ENCODE data around the gene AK8.

AK8 gene

DNA sequence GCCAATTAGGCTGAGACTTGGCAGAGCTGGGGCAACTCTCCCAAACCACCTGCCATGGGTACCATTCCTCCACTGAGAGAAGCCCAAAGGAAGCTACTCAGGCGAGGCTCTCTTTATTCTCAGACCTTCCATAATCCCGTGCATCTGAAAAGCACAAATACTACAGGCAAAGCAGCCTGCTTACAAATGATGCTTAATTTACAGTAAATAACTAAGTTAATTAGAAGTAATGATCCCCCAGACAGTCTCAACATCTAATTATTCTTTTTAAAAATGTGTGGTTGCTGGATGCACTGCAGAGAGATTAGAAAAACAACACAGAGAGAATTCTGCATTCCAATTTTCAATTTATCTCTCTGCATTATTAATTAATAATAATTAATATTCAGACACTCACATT, 53.1 kb downstream of the AK8 start:
- FAIRE-seq: no peak

DNA sequence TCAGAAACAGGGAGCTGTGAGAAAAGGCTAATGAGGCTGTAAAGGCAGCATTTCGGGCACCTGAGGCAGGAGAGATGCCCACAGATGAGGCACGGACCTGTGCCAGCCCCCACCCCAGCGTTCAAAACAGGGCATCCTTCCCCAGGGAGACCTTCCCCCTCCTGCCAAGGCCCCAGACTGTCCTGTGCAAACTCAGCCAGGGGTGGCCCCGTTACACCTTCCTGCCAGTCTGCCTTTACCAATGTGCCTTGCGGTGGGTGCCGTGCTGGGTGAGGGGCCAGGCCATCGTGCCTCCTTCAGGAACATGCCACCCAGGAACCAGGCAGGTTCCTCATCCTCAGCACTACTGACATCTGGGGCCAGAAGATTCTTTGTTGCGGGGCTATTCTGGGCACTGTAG, 53.9 kb downstream of the AK8 start:
- no peak for FAIRE-seq

DNA sequence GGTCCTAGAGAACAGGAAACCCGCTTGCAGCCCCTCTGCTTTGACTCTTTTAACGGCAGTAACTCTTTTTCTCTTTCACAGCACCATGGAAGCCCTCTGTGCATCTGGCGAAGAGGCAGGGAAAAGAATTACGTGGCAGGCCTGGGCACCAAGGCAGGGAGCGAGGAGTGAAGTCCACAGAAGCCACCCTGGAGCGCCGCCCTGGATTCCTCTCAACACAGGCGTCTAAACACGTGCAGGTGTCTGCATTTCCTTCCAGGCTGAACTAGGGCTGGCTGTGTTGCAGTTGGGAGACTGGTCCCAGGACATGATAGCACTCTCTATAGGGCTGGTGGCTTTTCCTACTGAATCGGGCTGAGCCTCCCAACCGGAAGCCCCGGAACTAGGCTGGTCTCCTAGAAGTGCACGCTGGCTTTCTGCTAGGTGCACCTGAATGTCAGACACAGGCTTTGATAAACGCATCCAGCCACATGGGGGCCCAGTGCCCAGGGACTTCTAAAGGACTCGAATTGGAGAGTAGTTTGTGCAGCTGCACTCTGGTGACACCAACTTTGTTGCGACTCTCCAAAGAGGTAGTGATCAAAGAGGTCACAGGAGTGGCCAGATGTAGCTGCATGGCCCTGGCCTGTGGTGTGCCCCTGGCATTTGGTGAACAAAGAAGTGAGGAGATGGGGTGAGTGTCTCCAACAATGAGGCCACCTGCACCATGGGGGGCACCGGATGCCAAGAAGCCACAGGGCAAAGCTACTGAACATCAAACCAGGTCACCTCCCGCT, 54.5 kb downstream of the AK8 start:
- FAIRE-seq: no peak

DNA sequence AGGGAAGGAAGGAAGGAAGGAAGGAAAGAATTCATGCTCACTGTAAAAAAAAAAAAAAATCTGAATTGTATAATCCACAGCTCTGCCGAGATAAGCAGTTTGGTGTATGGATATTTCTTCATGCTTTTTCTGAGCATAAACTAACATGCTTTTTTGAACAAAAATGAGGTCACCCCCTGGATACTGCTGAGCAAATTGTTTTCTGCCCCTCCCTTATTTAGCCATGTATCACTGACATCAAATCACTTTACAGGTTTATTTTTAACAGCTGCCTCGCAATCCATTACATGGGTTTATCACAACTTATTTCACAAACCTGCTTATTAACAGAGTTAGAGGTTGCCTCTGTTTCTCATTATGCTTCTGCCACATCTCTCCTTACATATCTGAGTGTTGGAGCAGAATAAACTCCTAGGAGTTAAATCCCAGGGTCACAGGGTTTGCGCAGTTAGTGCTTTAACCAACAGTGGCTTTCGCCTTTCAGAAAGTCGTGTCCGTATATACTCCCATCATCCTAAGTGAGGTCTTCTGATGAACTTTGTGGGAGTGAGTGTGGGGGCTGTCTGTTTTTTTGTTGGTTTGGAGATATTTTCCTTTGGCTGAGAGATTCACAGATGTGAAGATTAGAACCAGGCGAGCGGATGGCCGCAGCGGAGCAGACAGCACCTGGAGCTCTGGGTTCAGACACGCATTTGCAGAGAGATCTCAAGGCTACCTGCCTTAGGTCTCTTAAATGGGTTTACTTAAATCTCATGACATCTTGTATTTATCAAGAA, 57.7 kb downstream of the AK8 start:
- no peak for FAIRE-seq

DNA sequence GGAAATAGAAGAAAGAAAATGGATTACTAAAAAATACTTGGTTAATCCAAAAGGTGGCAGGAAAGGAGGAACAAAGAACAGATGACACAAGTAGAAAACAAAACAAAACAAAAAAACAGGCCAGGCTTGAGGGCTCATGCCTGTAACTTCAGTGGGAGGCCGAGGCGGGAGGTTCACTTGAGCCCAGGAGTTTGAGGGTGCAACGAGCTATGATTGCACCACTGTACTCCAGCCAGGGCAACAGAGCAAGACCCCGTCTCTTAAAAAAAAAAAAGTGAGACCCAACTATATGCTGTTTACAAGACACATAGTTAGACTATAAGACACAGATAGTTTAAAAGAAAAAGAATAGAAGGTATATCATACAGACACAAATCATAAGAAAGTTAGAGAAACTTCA, 59.5 kb downstream of the AK8 start:
- FAIRE-seq: no peak

DNA sequence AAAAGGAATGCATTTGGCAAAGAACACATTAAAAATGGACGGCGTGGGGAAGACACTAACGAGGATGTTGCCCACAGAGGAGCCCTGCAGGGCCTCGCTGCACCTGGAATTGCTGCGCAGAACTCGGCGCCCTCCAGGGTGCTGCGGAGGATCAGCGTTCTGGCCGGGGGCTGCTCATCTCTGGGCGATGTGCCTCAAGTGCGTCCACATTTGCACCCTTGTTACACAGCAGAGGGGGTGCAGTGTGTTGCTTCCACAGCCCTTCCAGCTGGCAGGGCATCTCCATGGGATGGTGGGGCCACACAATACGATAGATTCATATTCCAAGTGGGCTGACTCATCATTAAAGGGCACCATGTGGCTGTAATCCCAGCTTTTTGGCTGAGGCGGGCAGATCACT, 63.1 kb downstream of the AK8 start:
- FAIRE-seq: no peak

DNA sequence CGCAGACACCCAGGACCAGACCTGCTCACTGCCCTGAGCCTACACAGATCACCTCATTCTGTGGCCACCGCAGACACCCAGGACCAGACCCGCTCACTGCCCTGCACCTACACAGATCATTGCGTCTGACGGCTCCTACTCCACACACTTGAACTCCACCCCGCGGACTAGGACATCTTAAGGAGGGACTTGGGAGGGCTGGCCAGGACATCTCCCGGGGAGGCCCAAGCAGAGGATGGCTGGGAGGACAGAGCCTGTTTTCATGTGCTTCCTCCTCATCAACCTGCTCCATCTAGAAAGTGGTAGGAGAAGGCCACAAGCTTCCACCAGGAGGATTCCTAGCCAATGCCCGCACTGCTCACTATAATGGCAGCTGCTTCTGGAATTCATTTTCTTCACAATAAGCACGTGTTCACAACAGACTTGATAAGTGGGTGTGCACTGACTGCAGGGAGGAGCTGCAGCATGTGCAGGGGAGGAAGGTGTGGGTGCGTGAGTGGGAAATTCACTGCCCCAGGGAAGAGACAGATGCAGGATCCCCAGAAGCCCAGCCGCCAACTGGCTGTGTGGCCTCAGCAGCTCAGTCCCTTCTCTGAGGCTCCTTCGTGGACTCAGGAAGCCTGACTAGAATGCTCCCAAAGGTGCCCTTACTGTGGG, 64.8 kb downstream of the AK8 start:
- no peak for FAIRE-seq

DNA sequence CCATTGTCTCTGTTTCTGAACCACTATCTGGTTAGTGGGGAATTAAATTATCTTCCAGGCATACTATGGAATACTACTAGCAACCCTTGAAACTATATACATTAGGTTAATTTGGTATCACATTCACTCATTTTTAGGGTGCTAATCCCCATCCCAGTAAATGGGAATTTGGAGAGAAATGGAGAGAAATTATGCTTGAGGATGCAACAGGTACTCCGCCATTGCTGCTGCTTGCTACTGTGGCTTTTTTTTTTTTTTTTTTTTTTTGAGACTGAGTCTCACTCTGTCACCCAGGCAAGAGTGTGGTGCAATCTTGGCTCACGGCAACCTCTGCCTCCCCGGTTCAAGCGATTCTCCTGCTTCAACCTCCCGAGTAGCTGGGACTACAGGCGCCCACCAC, 66.1 kb downstream of the AK8 start:
- FAIRE-seq: no peak

DNA sequence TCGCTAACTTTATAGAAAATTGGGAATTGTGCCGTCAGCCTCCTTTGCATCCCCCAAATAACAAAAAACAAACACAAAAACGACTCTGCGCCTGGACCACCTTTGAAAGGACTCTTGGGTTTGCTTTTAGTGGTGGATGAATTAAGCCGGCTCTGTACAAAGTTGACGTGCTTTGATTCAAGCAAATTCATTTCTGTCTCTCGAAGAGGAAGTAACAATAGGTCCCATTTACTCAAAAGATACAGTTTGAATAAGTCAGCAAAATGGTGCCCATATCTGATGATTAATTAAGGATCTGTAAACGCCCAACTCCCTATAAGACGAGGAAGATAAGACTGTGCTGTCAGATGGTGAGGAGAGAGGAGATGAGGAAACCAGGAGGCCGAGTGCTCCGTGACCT, 67.8 kb downstream of the AK8 start:
- no peak for FAIRE-seq

DNA sequence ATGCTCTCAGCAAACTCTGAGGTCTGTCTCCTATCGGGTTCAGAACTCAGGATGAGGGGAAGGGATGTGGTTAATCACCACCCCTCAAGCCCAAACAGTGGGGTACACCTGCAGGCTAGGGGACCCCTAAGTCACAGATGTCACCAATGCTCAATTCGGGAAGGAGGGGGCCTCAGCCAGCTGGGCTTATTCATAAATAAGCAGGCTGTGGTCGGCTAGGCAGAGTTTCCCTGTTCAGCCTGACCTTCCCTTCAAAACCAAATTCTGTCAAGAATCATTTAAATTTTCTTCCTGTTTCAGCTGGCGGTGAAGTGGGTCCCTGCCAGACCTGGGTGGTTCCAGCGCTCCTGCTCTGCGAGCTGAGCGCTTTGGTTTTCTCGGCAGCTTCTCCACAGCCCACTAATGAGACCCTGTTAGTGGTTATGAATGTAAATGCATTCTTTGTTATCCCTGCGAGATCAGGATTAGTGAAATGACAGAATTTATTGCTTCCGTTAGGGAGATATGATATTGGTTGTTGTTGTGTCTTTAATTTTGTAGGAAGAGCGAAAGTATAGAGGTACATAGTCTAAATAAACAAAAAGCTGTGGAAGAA, 68.3 kb downstream of the AK8 start:
- no peak for FAIRE-seq

DNA sequence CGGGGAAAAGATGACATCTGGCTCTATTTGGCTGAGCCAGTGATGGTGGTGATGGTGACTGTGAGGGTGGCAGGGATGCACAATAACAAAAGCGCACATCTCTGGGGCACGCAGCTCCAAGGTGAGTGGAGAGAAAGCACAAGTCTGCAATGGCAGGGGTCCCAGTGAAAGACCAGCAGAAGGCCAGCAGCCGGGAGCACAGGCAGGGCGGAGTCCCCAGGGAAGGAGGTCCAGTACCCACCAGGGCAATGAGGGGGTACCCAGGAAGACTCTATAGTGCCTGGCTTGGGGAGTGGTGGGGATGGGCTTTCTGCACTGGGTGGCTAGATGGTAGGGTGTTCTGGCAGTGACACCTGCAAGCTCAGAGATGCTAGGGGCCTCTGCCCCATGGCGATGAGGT, 69.4 kb downstream of the AK8 start:
- no peak for FAIRE-seq

DNA sequence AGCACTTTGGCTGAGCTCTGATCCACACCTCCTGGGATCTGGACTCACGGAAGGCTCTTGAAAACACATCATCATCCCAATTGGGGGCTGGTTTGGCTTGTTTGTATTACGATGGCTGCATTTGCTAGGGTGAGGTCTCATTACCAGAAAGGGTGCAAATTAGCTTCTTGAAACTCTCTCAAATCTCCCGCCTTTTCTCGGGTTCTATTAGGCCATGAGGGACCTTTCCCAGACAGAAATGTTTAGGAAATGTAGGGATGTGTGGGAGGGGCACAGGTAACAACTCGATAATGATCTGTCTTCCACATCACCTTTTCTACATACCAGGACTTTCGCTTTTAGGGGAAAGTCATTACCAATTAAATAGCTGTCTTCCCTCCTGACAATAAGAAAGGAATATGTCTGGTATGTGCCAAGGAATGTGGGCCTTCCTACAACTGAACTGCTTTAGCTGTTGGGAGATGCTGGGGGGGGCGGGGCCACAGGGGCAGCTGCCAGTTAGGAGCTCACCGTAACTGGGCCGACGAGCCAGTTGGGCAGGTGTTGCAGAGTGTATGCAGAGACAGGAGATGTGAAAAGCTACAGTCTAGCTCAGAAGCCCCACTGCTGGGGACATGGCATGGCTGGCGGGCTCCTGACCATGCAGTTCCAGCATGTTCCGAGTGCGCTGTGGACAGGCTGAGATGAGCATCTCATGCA, 71.2 kb downstream of the AK8 start:
- FAIRE-seq: no peak

DNA sequence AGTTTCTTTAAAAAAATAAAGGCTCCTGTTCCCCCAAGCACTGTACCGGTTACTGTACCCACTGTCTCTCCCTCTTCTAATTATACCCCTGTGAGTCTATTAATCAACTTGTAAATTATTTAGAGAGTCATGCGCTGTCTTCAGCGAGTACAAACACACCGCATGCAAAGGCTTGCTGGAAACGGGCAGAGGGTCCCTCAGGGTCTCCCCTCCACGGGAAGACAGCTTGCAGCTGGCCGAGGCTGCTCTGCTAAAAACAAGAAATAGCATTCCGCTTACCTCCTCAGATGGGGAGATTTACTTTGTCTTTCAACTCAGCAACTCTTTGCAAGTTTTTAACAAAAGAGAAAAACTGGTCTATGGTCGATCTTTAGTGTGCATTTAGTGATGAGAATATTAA, 71.8 kb downstream of the AK8 start:
- FAIRE-seq: no peak

DNA sequence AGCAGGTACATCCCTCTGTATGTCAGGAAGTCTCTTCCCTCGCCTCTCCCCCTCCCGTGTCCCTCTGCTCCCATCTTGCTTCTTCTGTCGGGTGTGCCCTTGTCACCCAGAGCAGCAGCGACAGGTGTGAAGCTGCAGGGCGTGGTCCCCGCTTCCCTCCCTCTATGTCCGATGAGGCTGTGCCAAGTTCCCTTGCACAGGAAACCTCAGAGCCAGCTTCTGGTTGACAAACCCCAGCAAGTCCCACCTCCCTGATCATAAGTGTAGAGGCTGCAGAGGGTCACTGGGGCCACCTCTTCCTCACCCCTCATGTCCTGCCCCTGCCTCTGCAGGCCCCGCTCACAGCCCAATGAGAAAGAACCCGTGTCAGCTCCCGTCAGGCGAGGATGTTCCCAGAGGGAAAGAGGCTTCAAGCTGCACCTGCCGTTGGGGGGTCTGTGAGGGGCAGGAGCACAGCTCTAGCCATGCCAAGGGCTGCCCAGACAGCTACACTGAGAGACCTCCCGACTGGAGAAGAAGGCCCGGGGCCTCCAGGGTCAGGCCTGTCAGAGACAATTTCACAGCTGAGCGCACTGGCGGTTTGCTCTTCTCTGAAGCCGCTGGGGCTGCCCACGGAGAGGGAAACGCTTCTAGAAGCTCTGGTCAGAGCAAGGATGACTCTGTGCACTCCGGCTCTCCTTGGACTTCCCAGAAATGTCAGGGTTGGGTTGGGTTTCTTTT, 73.3 kb downstream of the AK8 start:
- FAIRE-seq: no peak

DNA sequence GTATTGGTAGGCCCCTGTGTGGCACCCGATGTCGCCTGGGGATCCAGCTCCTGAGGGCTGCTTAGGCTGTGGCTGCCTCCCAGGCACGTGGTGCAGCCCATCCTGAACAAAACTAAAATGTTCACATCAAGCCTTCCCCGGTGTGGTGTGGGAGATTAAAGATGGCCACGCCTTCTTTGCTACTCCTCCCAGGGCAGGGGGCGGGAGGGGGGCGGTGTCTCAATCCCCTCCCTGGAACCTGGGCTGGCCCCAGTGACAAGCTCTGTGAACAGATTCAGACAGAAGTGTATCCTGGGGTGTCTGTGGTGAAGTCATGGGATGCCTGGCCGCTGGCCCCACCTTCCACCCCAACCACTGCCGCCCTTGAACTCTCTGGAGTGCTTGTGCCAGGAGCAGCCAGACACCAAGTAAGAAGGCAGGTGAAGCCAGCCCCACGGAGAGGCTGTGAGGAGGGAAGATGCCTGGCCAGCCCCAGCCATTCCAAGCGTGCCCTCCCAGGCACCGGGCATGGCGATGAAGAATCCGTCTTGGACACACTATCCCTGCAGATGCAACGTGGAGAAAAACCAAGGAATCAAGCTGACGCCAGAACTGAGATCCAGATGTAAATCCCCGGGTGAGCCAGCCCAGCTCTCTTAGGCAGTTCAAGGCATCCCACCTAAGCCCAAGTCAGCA, 75.8 kb downstream of the AK8 start:
- FAIRE-seq: no peak

DNA sequence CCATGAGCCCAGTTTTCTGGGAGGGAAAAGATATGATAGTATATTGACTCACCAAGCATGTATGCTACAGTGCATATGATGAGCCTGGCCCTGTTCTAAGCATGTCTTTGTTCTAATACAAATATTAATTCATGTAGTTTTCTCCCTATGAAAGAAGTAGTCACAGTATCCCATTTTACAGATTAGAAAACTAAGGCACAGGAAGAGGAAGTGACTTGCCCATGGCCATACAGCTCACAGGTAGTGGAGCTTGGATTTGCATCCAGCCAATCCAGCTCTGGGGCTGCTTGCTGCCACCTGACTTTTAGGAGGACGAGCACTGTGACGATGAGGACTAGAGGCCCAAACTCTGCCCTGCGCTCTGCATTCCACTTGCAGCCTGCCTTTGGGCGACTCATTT, 76.4 kb downstream of the AK8 start:
- no peak for FAIRE-seq

DNA sequence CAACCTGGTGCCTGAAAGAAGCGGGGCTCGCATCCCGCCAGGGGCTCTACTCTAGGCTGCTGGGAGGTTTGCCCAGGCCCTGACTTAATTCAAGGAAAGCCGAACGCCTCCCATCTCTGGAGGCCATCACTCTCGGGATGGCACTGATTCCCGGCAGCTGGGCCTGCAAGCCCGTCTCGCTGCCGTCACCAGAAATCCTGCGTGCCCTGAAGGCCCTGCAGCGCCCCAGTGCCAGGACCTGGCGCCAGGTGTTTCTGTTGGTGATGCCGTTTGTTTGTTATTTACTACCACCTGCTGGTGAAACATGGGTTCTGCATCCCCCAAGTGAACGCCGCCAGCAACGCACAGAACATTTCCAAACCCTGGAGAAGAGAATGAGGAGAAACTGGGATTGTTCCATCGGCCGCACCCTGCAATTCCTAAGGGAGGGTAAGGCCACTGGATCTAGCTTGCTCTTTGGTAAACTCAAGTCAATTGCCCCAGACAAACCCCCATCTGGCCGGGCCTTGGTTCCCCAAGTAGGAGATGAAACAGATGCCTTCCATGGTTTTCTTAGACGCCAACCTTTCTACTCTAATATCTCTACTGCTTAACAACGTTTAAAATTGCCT, 77.9 kb downstream of the AK8 start:
- no peak for FAIRE-seq

DNA sequence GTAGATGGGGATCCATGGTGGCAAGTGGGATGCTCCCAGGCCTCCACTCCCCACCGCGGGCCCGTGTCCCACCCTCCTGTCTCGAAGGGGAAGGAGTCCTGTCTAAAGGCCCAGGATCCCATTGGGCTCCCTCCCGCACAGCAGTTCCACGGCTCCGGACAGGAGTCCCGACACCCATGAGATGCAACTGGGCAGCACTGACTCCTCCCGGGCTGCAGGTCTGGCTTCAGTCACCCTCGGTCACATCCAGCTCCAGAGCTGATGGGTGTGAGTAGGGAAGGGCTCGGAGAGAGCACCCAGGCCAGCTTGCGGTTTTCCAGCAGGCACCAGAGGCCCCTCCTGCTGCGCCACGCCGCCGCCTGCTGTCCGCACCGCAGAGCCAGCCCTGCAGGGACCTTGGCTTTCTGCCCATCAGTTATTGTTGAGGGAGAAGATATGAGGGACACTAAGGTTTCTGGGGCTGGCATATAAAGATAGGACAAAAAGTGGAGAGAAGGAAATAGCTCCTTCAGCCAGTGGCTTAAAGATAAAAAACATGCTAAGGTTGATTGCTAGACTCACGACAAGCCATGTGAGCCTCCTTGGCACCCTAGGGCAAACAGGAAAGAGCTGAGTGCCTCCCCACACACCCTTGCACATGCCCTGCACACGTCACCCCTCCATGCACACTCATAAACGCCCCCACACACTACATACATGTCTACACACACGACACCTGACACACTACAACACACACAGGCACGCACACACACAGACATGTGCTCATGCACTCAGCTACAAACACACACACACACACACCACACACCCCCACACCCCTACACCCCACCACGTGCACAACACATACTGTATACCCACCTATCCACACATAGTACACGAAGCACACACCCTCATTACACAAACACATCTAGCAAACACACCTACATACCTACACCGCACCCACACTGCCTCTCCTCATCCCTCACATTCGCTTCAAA, 79.0 kb downstream of the AK8 start:
- no peak for FAIRE-seq

DNA sequence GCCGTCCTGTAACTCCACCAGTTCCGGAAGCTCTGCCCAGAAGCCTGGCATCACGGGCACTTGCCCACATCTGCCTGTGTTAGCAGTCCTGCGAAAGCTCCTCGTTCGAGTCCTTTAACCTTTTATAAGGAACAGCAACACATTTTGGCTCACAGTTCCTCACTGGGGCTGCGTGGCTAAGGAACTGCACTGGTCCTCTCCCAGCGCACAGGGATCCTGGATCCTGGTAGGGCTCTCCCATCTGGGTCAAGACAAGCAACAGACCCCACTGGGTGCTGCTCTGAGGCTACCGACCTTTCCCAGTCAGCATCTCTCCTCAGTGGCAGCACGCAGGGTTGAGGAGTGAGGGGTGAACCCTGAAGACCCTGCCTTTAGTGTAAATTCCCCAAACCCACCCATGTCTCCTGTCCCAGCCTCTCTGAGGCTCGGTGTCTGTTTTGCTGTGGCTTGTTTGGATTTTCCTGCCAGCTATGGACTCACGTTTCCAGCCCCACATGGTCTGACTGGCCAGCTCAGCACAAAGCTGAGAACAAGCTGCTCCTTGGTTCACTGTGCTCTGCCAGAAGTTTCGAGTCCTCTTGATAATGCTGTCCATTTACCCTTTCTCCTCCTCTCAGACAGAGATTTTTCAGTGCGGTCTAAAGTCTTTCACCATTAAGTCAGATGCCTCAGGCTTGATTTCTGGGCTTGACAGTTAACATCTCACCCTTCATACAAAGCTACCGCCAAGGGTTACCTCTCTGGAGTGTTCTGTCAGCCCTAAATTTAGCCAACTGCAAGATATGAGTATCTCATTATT, 80.0 kb downstream of the AK8 start:
- no peak for FAIRE-seq

Measured in TTC549 (cell line).